IMR-90 (cell line): ENCODE results near the gene KLHDC10. TPM values are rescaled to one million over a fixed set of nuclear protein-coding genes. Genes with fewer than 3 reads are reported as not detected.

Experiments used
- ATAC-seq: fragments of 200-7000 bp; cut with Tn5 transposase; 2 replicates; pipeline ENCODE4 v1.9.1; 2020; ENCODE audit warnings: low read depth, mild to moderate bottlenecking, moderate library complexity
- BruUV-seq: library from RNA; stranded (reverse); fragments of 400-500 nt; replicated peaks from 2 replicates; lab custom pipeline; 2021; lab: Mats Ljungman, UMichigan
- CTCF ChIA-PET: fragments of 300-600 bp; formaldehyde crosslinking; extraction: SDS; loops from one replicate; lab custom pipeline; 2021; ENCODE audit warnings: antibody characterized with exemption; lab: Yijun Ruan, JAX
- POLR2A ChIA-PET: fragments of 300-600 bp; sonication (Branson Sonifier 250); formaldehyde crosslinking; loops from one replicate; lab custom pipeline; 2022; ENCODE audit warnings: antibody characterized with exemption; ENCODE audit not compliant: unreplicated experiment; lab: Charles Lee
- DNase-seq: peaks from one replicate; pipeline ENCODE4 v3.0.0; 2013
- H2AFZ ChIP-seq: replicated peaks from 2 replicates; pipeline ENCODE3; 2013; ENCODE audit warnings: low read length, mild to moderate bottlenecking; ENCODE audit not compliant: poor library complexity
- H2AK5ac ChIP-seq: 2 replicates; pipeline ENCODE4 v1.6.1; 2013; ENCODE audit warnings: low read depth, low read length, inconsistent platforms
- H2AK9ac ChIP-seq: replicated peaks from 2 replicates; pipeline ENCODE3; 2013; ENCODE audit warnings: mild to moderate bottlenecking, low read depth, low read length, moderate library complexity; ENCODE audit not compliant: poor library complexity
- H2BK120ac ChIP-seq: 2 replicates; pipeline ENCODE4 v1.6.1; 2013; ENCODE audit warnings: low read depth, low read length, inconsistent platforms
- H2BK15ac ChIP-seq: 3 replicates; pipeline ENCODE4 v1.6.1; 2013; ENCODE audit warnings: low read depth, low read length, inconsistent platforms
- H2BK20ac ChIP-seq: 2 replicates; pipeline ENCODE4 v1.6.1; 2013; ENCODE audit warnings: low read depth, mild to moderate bottlenecking, inconsistent platforms, low read length, moderate library complexity
- H2BK5ac ChIP-seq: 2 replicates; pipeline ENCODE4 v1.6.1; 2013; ENCODE audit warnings: mild to moderate bottlenecking, low read depth, low read length, inconsistent platforms; ENCODE audit not compliant: poor library complexity, severe bottlenecking
- H3K14ac ChIP-seq: replicated peaks from 2 replicates; pipeline ENCODE4 v1.6.1; 2013; ENCODE audit warnings: low read depth, low read length, inconsistent platforms
- H3K18ac ChIP-seq: 2 replicates; pipeline ENCODE4 v1.6.1; 2013; ENCODE audit warnings: low read depth, low read length, control low read depth
- H3K23ac ChIP-seq: 2 replicates; pipeline ENCODE4 v1.6.1; 2013; ENCODE audit warnings: low read depth, low read length, inconsistent platforms
- H3K27ac ChIP-seq: 2 replicates; pipeline ENCODE4 v1.5.1; 2013; ENCODE audit warnings: mild to moderate bottlenecking, control low read depth, low read length; ENCODE audit not compliant: insufficient read depth
- H3K27me3 ChIP-seq: 2 replicates; pipeline ENCODE4 v1.6.1; 2013; ENCODE audit warnings: low read length; ENCODE audit not compliant: control insufficient read depth, insufficient read depth
- H3K36me3 ChIP-seq: 2 replicates; pipeline ENCODE4 v1.6.1; 2013; ENCODE audit warnings: low read length, mixed read lengths; ENCODE audit not compliant: control insufficient read depth, insufficient read depth
- H3K4ac ChIP-seq: 2 replicates; pipeline ENCODE4 v1.6.1; 2013; ENCODE audit warnings: low read depth, low read length, inconsistent platforms
- H3K4me1 ChIP-seq: 2 replicates; pipeline ENCODE4 v1.6.1; 2013; ENCODE audit warnings: low read length, mixed read lengths; ENCODE audit not compliant: control insufficient read depth, insufficient read depth
- H3K4me2 ChIP-seq: 2 replicates; pipeline ENCODE4 v1.6.1; 2013; ENCODE audit warnings: low read depth, mild to moderate bottlenecking, control low read depth, low read length, moderate library complexity
- H3K4me3 ChIP-seq: 2 replicates; pipeline ENCODE4 v1.5.1; 2013; ENCODE audit warnings: low read depth, mild to moderate bottlenecking, control low read depth, low read length, moderate library complexity; ENCODE audit not compliant: insufficient read depth
- H3K56ac ChIP-seq: 2 replicates; pipeline ENCODE4 v1.6.1; 2013; ENCODE audit warnings: low read length, inconsistent platforms; ENCODE audit not compliant: insufficient read depth; ENCODE audit errors: extremely low read depth
- H3K79me1 ChIP-seq, 2 experiments: 2 replicates each; pipeline ENCODE4 v1.6.1; 2013; ENCODE audit warnings: low read length in 2 of 2, inconsistent platforms in 1 of 2, low read depth in 1 of 2
- H3K9ac ChIP-seq: 2 replicates; pipeline ENCODE4 v1.6.1; 2013; ENCODE audit warnings: low read depth, low read length, control low read depth
- H3K9me1 ChIP-seq: 2 replicates; pipeline ENCODE4 v1.6.1; 2013; ENCODE audit warnings: low read length, inconsistent platforms; ENCODE audit not compliant: insufficient read depth
- H3K9me3 ChIP-seq: 2 replicates; pipeline ENCODE4 v1.6.1; 2013; ENCODE audit warnings: low read length; ENCODE audit not compliant: control insufficient read depth, insufficient read depth
- H4K20me1 ChIP-seq: 2 replicates; pipeline ENCODE4 v1.6.1; 2013; ENCODE audit warnings: low read length, inconsistent platforms; ENCODE audit not compliant: insufficient read depth
- H4K5ac ChIP-seq: 2 replicates; pipeline ENCODE4 v1.6.1; 2013; ENCODE audit warnings: mild to moderate bottlenecking, low read depth, low read length, control low read depth
- H4K8ac ChIP-seq, 2 experiments: 2 replicates each; pipeline ENCODE4 v1.6.1; 2013; ENCODE audit warnings: low read depth in 2 of 2, low read length in 2 of 2, control low read depth in 1 of 2, inconsistent platforms in 1 of 2
- H4K91ac ChIP-seq: 2 replicates; pipeline ENCODE4 v1.6.1; 2013; ENCODE audit warnings: low read depth, low read length, inconsistent platforms; ENCODE audit not compliant: insufficient read depth
- BHLHE40 ChIP-seq: fragments of 150-350 bp; IDR thresholded peaks from 2 replicates; pipeline ENCODE4 v1.6.1; 2016; ENCODE audit warnings: mild to moderate bottlenecking, low read depth, low read length
- CHD1 ChIP-seq: IDR thresholded peaks from 2 replicates; pipeline ENCODE4 v1.6.1; 2012; ENCODE audit warnings: low read depth, low read length, improper control_type of control experiment
- CTCF ChIP-seq: conservative IDR thresholded peaks from 2 replicates; pipeline ENCODE4 v1.5.1; 2012; ENCODE audit warnings: mild to moderate bottlenecking, low read depth, low read length, improper control_type of control experiment
- FOS ChIP-seq: fragments of 150-350 bp; IDR thresholded peaks from 2 replicates; pipeline ENCODE4 v1.6.1; 2016; ENCODE audit warnings: low read depth, low read length
- MAFK ChIP-seq: IDR thresholded peaks from 2 replicates; pipeline ENCODE4 v1.6.1; 2012; ENCODE audit warnings: low read depth, low read length, improper control_type of control experiment
- MXI1 ChIP-seq: IDR thresholded peaks from 2 replicates; pipeline ENCODE4 v1.6.1; 2012; ENCODE audit warnings: low read depth, mild to moderate bottlenecking, low read length, moderate library complexity, borderline replicate concordance
- RAD21 ChIP-seq: IDR thresholded peaks from 2 replicates; pipeline ENCODE4 v1.6.1; 2012; ENCODE audit warnings: low read length, improper control_type of control experiment
- SMC3 ChIP-seq: fragments of 150-350 bp; IDR thresholded peaks from 2 replicates; pipeline ENCODE4 v1.6.1; 2016; ENCODE audit warnings: low read depth, mild to moderate bottlenecking, antibody characterized with exemption, low read length, moderate library complexity
- WGBS, 2 experiments: methylation state at CpG; one replicate each; pipeline versions ENCODE4 v1.1.5 to v1.1.7; 2013; ENCODE audit warnings: missing lambda C conversion rate in 2 of 2; ENCODE audit not compliant: insufficient read length in 1 of 2; ENCODE audit errors: extremely low coverage in 2 of 2; 5-methylcytosine and 5-hydroxymethylcytosine counted together
- dilution Hi-C: fragments of 300-500 bp; cut with HindIII; formaldehyde crosslinking; loops from one replicate; pipeline ENCODE4 v1.14.3; 2018; ENCODE audit warnings: low sequenced_read_pairs; ENCODE audit not compliant: unreplicated experiment
- in situ Hi-C: fragments of 300-500 bp; cut with MboI; formaldehyde crosslinking; loops from 3 replicates; pipeline ENCODE4 v1.14.3; 2019; ENCODE audit warnings: low sequenced_read_pairs, inconsistent platforms, mixed read lengths
- intact Hi-C: fragments of 100-400 bp; cut with micrococcal nuclease; formaldehyde crosslinking; loops from 2 replicates; pipeline ENCODE4 v1.10.0; 2022
- polyA plus RNA-seq, 3 experiments: library from polyadenylated mRNA; depleted of rRNA; stranded (reverse); fragments of >200 nt; gene quantifications; 2 replicates each; pipeline ENCODE4 v1.2.3, GENCODE V29; 2012; ENCODE audit warnings: low replicate concordance in 1 of 3
- total RNA-seq: library from RNA; depleted of rRNA; stranded (reverse); fragments of >200 nt; gene quantifications from 2 replicates; pipeline ENCODE4 v1.2.3, GENCODE V29; 2012
- TF ChIP-seq, protein P1 (sequence below): fragments of 150-350 bp; IDR thresholded peaks from 2 replicates; pipeline ENCODE4 v1.6.1; 2016; ENCODE audit warnings: low read depth, mild to moderate bottlenecking, low read length, moderate library complexity, borderline replicate concordance

The KLHDC10 gene
- total and polyA plus RNA-seq, 2 of the 4 experiments (the other 2 are of a cell fraction) = 12.4 to 27.1 TPM

- no peak for ATAC-seq
- Histone ChIP-seq H3K14ac (no peak overlapping the region), H4K91ac (no peak overlapping the region), H2AFZ (no peak overlapping the region), H3K4me2 (no peak overlapping the region), H2AK9ac (no peak overlapping the region), H2AK5ac (no peak overlapping the region), H3K79me1 (no peaks in the 10 kb centered on the region), H3K23ac (no peak overlapping the region), H4K20me1 (no peaks in the 10 kb centered on the region), H3K4me1 (peaks cover 7% of the 10 kb centered on the region), H4K5ac (no peak overlapping the region), H3K36me3 (no peaks in the 10 kb centered on the region), H3K18ac (no peak overlapping the region), H3K4me3 (no peak overlapping the region), H3K27me3 (no peaks in the 10 kb centered on the region), H4K8ac (no peak overlapping the region), H3K9me1 (peaks cover 14% of the 10 kb centered on the region), H2BK120ac (no peak overlapping the region), H3K56ac (no peak overlapping the region), H2BK5ac (no peak overlapping the region), H3K9ac (no peak overlapping the region), H2BK15ac (no peak overlapping the region), H3K27ac (no peak overlapping the region), H2BK20ac (no peak overlapping the region), H3K9me3 (no peaks in the 10 kb centered on the region), H3K4ac (no peak overlapping the region)
- TF ChIP-seq MXI1 (no peak), BHLHE40 (no peak), FOS (no peak), SMC3 (no peak), MAFK (no peak), CTCF (no peak), RAD21 (no peak), CHD1 (no peak)
- TF ChIP-seq, protein P1, sequence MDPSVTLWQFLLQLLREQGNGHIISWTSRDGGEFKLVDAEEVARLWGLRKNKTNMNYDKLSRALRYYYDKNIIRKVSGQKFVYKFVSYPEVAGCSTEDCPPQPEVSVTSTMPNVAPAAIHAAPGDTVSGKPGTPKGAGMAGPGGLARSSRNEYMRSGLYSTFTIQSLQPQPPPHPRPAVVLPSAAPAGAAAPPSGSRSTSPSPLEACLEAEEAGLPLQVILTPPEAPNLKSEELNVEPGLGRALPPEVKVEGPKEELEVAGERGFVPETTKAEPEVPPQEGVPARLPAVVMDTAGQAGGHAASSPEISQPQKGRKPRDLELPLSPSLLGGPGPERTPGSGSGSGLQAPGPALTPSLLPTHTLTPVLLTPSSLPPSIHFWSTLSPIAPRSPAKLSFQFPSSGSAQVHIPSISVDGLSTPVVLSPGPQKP = no peak
- dilution Hi-C loops = no loop called here
- no CpG with 5 or more reads among the region's 9 CpGs for WGBS, 2 experiments
- in situ Hi-C loops = no loop called here
- intact Hi-C loops = no loop called here
- no TSS peak for BruUV-seq
- ChIA-PET POLR2A (no interaction called here), CTCF (no interaction called here)
- peak; percentile 46 for DNase-seq
These were observed 78.2 kb downstream of the KLHDC10 start for GRCh38 chr7:130148561-130148960.
